GM18520 (cell line): ENCODE measurements around the gene SHD.
"Not testable (repeated sequence)": the region's sequence is repeated elsewhere in the genome, so short reads cannot be mapped to it uniquely, and the experiment has no call there.

ENCODE experiments used
- ATAC-seq: cut with Tn5 transposase; IDR thresholded peaks from one replicate; pipeline ENCODE4 v1.9.1; 2021; ENCODE audit not compliant: unreplicated experiment

Gene SHD, protein sequence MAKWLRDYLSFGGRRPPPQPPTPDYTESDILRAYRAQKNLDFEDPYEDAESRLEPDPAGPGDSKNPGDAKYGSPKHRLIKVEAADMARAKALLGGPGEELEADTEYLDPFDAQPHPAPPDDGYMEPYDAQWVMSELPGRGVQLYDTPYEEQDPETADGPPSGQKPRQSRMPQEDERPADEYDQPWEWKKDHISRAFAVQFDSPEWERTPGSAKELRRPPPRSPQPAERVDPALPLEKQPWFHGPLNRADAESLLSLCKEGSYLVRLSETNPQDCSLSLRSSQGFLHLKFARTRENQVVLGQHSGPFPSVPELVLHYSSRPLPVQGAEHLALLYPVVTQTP

GRCh38 chr19:4278419-4279266 is at the start of gene SHD:
Gene SHD (plus strand): TSS chr19:4279266. CDS start chr19:4280064, 798 bp downstream.
- no peak for ATAC-seq

DNA sequence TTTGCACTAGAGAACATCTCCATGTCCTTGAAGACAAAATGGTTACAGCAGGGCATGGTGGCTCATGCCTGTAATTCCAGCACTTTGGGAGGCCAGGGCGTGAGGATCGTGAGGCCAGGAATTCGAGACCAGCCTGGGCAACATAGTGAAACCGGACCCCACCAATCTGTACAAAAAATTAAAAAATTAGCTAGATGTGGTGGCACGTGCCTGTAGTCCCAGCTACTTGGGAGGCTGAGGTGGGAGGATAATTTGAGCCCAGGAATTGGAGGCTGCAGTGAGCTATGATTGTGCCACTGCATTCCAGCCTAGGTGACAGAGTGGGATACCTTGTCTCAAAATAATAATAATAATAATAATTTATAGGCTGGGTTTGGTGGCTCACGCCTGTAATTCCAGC is 48.8 kb upstream of the SHD start:
- not testable (repeated sequence) for ATAC-seq

- not testable (repeated sequence) for ATAC-seq
Observed at GRCh38 chr19:4231521-4231920, 47.5 kb upstream of the SHD start.

DNA sequence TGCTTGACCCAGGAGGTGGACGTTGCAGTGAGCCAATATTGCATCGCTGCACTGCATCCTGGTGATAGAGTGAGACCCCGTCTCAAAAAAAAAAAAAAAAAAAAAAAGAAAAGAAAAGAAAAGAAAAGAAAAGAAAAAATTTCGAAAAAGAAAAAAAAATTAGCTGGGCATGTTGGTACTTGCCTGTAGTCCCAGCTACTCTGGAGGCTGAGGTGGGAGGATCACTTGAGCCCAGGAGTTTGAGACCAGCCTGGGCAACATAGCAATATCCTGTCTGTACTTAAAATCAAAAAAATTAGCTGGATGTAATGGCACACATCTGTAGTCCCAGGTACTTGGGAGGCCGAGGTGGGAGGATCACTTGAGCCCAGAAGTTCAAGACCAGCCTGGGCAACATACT is 46.9 kb upstream of the SHD start:
- not testable (repeated sequence) for ATAC-seq

GRCh38 chr19:4232614-4233281 is 46.3 kb upstream of the SHD start:
- ATAC-seq: no peak

GRCh38 chr19:4233282-4233853 is 45.7 kb upstream of the SHD start:
- ATAC-seq: no peak

GRCh38 chr19:4234142-4234861 is 44.8 kb upstream of the SHD start:
- no peak for ATAC-seq

GRCh38 chr19:4234862-4235201 is 44.2 kb upstream of the SHD start:
- ATAC-seq: no peak

GRCh38 chr19:4237510-4237909 is 41.6 kb upstream of the SHD start:
- not testable (repeated sequence) for ATAC-seq

- ATAC-seq: no peak
Observed at GRCh38 chr19:4238831-4239230, 40.2 kb upstream of the SHD start.

DNA sequence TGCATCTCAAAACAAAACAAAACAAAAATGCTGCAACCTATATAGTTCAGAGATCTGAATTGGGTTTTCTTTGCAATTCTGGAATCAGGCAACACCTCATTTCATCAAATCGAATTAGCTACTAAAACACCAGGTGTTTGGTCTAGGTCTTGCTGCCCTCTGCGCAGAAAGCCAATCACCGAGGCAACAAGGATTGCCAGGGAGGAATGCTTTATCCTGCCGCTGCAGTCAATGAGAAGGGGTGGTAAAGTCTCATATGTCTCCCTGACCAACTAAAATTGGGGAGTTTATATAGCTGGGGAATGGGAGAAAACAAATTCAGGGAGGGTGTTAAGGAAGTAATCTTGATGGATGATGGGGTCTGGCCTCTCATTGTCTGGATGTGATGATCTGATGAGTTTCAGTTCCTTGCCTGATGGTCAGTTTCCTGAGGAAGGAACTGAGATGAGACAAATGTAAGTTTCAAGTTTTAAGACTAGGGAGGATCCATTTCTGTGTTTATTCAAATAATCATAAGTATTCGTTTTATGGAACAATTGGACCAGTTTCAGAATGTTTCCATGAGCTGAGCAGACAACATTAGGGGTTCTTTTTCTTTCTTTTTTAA is 37.1 kb upstream of the SHD start:
- ATAC-seq: no peak

GRCh38 chr19:4245938-4246337 is 33.1 kb upstream of the SHD start:
- not testable (repeated sequence) for ATAC-seq

DNA sequence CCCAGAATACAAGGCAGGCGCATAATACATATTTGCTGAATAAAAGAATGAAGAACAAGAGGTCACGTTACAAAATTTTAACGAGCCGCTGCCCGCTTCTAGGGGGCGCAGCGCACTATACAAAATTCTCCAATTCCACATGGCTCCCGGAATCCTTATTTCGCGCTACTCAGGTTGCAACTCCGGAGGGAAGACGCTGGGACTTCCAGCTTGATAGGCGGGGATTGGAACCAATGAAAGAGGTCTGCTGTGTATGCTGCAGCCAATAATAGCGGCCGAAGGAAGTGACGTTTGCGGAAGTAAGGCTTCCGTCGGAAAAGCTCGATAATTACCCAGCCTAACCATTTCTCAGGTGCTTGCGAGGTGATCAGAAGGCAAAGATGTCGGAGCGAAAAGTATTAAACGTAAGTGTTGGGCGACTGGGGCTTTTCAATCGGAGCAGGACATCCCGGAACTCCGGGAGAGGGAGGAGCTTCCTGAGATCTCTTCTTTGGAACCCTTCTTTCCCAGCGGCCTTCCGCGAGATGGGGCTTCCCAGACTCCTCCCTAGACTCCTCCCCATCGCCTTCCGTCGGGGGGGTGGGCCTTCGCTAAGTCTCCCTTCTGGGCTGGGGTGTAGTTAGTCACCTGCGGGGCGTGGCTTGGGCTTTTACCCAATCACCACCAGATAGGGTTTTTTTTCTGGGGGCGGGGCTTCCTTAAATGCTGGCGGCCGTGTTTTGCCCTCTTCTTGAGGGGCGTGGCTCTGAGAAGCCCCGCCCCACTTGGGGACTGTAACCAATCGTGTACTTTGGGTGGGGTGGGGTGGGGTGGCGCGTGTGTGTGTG is 32.1 kb upstream of the SHD start, which contains the start of gene YJU2:
YJU2 (plus strand) TSS at position 314 of the 827 bp plus-strand sequence; CDS start at position 381, 67 bp downstream.
- ATAC-seq: peak; percentile 86

DNA sequence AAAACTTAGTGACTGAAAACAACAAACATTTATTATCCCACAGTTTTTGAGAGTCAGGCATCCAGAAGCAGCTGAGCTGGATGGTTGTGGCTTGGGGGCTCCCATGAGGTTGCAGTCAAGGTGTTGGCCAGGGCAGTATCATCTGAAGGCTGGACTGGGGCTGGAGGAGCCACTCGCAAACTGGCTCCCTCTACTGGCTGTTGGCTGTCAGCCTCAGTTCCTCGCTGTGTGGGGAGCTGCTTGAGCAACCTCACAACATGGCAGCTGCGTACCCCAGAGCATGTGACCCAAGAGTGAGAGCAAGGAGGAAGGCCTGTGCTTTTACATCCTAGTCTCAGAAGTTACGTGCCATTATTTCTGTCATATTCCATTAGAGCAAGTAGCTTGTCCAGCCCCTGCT is 22.5 kb upstream of the SHD start:
- no peak for ATAC-seq

GRCh38 chr19:4257025-4257424 is 22.0 kb upstream of the SHD start:
- no peak for ATAC-seq

DNA sequence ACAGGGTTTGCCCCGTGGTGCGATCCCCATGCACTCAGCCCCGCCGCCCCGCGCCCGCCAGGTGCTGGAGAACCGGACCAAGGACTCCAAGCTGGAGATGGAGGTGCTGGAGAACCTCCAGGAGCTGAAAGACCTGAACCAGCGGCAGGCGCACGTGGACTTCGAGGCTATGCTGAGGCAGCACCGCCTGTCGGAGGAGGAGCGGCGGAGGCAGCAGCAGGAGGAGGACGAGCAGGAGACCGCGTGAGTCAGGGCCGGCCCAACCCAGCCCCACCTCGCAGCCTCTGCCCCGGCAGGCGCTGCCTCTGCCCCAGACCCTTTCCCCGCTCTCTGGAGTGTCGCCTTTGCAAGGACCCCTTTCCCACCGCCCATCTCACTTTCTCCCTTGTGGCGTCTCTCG is 20.9 kb upstream of the SHD start:
- no peak for ATAC-seq

- ATAC-seq: no peak
Observed at GRCh38 chr19:4260613-4261191, 18.4 kb upstream of the SHD start.

GRCh38 chr19:4264812-4265211 is 14.3 kb upstream of the SHD start:
- ATAC-seq: no peak
